GM21390 (cell line): ENCODE data around the gene PRELID2.
"Not testable (repeated sequence)": the region's sequence is repeated elsewhere in the genome, so short reads cannot be mapped to it uniquely, and the experiment has no call there.

Source experiments
- ATAC-seq: cut with Tn5 transposase; IDR thresholded peaks from one replicate; pipeline ENCODE4 v1.9.1; 2021; ENCODE audit not compliant: unreplicated experiment

The PRELID2 gene

DNA sequence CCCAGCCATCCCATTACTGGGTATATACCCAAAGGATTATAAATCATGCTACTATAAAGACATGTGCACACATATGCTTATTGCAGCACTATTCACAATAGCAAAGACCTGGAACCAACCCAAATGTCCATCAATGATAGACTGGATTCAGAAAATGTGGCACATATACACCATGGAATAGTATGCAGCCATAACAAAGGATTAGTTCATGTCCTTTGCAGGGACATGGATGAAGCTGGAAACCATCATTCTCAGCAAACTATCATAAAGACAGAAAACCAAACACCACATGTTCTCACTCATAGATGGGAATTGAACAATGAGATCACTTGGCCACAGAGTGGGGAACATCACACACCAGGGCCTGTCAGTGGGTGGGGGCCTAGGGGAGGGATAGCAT is 36.6 kb downstream of the PRELID2 start:
- ATAC-seq: not testable (repeated sequence)

DNA sequence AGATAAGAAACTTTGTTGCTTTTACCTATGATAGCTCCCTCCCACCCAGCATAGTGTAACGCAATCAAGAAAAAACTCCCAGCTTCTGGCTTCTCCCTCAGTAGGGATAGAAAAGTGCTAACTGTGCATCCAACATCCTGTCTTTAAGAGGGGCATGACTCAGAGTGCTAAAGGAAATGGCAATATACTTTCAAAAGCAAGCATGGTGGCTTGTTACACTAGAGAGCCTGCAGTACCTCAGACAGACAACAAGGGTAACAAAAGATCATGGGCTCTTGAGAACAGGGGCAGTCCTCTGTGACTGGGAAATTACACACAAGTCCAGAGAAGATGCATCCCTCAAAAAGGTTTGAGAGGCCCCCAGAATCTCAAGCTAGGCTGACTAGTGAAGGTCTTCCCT is 37.8 kb downstream of the PRELID2 start:
- no peak for ATAC-seq

DNA sequence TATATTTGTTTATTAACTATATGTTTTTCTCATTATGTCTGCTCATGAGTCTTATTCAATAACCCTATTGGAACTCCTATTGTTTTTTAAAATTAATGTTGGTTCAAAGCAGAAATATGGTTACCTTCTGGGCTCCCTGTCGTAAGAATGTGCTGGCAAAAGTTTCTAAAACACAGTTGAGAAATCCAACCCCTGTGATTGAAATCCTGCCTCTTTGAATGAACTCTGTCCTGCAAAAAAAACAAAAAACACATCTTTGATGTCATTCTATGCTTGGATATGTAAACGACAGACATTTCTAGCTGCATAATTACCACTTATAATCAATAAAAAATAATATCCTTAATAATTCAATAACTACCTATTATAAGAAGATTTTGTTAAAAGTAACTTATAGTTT is 38.8 kb downstream of the PRELID2 start:
- ATAC-seq: no peak

DNA sequence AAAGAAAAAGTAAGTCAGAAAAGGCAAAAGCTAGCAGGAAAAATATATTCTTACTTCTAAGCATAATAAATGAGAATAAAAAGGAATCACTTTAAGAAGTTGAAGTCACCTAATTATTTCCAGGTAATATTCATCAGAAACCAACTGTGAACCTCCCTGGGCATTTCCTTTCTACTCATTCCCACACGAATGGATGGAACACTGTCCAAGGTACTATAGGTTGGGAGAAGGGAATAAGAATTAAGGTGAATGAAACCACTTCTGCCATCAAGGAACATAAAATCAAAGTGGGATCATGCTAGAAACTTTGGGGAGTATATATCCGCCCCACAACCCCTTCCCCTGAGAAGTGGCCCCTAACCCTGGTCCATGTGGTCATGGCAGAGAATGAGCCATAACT is 41.6 kb downstream of the PRELID2 start:
- no peak for ATAC-seq

DNA sequence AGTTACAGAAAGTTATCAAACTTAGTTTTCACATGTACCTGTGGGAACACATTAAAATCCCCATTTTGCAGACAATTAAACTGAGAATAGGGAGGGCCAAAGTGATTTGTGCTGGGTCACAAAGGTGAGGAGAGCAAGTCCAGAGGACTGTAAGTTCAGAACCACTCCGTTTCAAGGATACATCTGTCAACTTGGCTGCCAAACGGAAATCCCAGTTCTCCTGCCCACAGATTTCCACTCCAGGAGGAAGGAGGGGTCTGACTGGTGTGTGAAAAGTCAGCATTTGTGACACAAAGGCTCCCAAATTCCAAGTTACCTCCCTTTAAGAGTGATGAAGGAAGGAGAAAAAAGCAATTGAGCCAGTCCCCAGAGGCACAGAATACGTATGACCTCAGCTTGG is 42.3 kb downstream of the PRELID2 start:
- ATAC-seq: no peak

DNA sequence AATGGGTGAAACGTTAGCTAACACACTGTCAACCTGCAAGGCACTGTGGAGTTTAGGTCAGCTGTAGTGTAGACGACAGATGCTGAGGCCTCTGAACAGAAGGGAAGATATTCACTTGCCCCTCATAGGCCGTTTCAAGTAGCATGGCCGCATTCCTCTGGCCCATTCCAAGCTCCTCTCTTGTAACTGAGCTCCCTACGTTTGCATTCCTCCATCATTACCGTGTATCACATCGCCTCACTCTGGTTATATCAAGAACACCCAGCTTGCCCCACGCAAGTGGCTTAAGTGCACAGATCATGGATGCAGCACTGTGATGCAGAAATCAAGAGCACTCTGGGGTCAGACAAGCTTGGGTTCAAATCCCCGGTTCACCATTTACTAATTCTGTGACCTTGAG is 43.3 kb downstream of the PRELID2 start:
- ATAC-seq: no peak

DNA sequence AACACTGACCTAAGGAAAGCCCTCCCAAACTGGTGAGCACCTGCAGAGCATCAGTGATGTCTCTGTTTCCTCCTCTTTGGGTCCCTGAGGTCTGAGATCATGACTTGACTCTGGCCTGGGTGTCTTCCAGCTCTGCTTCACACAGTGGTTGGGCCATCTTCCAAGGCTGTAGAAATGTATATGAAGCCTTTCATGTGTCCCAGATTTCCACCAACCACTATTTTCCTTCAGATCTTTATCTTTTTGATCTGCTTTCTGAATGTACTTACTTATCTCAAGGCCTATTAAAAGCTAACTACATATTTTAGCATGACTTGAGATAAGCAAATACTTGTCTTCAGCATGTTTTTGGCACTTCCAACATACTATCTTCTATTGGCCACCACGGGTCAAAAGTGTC is 47.1 kb downstream of the PRELID2 start:
- no peak for ATAC-seq

DNA sequence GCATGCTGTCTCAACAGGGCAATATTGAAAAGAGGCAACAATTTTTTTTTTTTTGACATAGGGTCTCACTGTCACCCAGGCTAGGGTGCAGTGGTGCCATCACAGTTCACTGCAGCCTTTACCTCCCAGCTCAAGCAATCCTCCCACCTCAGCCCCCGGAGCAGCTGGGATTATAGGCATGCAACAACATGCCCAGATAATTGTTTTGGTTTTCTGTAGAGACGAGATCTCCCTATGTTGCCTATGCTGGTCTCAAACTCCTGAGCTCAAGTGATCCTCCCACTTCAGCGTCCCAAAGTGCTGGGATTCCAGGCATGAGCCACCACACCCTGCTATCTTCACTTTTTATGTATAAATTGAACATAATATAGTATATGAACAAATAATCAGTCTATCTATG is 47.6 kb downstream of the PRELID2 start:
- no peak for ATAC-seq

DNA sequence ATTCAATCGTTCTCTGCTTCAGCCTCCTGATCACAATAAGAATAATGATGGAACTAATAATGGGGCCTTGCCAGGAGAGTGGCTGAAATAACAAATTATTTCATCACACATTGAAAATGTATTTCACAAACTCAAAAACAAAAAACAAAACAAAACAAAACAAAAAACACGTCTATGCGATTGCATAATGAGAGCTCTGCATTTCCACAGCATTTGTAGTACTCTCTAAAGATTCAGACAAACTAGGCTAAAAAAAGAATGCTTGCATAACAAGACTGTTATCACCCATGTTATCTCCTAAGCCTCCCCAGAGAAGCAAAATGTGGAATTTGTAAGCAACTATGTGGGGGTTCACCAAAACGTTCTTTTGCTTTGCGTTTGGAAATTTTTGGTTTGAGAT is 48.1 kb downstream of the PRELID2 start:
- no peak for ATAC-seq

DNA sequence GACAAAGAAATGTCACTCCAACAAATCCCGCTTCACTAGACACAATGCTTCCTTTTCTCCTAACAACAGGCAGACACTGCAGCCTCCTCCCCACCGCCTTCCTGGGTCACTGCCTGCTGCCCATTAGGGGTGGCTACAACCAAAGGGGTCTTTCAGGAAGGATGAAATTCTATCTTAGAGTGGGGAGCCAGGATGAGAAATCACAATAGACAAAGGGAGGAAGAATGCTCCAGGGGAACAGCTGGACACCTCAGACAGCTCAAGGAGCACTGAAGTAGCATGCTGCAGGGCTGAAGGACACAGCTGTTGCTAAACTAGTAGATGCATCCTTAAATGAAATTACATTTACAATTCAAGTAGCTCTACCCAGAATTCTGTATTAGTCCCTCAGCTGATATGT is 54.2 kb downstream of the PRELID2 start:
- no peak for ATAC-seq

DNA sequence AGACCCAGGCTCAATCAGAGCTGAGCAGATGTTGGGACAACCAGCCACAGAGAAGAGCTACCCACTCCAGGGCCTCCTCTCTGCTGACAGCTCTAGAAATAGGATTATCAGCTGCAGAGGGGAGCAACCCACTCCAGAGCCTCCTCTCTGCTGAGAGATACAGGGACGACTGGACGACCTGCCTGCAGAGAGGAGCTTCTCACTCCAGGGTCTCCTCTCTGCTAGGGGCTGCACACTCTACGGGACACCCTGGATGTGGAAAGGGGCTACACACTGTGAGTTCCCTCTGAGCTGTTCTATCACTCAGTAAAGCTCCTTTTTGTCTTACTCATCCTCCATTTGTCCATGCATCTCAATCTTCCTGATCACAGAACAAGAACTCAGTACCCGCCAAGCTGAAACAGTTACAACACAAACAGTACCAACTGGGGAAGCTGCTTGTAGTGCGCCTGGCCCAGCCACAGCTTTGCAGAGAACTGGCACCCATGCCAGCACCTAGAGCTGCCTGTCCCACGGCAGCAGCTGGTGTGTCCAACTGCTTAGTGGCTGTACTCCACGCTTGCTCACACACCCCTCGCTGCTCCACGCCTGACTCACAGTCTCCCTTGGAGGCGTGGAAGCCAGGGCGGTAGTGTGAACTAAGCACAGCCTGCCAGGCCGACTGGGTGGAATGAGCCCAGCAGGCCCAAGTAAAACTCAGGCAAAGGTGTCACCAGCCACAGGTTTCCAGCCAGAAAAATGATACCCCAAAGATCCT is 56.8 kb downstream of the PRELID2 start:
- ATAC-seq: no peak

DNA sequence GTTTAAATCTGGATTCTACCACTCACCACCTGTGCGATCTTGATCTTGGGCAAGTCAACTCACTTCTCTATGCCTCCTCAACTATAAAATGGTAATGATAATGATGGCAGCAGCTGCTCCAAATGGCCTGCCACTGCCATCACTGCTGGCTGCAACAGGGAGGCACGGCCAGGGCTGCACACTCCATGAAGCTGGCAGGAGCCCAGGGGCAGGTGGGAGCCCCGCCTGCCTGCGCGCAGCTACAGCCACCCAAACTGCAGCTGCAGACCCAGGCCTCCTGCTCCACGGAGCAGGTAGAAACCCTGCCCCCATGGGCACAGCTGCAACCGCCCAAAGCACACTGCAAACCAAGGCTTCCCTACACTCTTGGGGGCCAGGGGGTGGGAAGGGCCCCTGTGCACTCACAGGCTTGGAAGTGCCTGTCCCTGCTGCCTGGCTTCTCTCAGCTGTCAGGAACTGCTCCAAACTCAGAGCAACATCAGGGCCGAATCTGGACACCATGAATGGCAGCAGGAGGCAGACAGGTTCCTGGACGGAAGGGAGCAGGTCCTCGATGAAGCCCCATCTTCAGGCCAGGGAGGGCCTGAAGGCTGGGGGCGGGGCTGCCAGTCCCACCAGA is 57.6 kb downstream of the PRELID2 start:
- ATAC-seq: no peak

DNA sequence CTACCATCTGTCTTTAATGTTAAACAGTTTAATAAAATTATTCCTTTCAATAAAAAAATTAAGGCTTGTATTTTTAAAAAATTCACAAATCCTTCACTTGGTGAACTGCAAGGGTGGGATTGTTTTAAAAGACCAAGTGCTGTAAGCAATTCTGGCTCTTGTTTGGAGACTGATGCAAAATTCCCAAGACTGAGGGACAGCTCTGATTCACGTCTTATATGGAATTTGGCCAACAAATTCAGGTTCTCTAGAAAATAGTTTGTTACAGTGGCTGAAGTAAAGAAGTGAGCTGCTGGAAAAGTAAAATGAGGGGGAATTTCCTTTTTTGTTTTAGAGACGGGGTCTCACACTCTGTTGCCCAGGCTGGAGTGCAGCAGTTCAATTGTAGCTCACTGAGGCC is 58.3 kb downstream of the PRELID2 start:
- ATAC-seq: no peak

DNA sequence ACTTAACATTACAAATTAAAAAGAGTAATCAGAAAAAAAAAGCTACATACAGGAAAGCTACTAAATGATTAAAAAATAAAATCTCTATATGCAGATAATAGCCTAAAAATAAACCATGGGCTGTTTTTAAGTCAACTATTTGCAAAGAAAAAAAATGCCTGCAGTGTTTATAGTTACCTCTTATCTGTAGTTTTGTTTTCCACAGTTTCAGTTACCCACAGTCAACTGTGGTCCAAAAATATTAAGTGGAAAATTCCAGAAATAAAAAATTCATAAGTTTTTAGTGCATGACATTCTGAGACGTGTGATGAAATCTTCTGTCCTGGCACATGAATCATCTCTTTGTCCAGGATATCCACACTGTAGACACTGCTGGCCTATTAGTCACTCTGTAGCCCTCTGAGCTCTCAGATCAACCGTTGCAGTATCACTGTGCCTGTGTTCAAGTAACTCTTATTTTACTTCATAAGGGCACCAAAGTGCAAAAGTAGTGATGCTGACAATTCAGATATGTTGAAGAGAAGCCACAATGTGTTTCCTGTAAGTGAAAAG is 59.2 kb downstream of the PRELID2 start:
- ATAC-seq: no peak

DNA sequence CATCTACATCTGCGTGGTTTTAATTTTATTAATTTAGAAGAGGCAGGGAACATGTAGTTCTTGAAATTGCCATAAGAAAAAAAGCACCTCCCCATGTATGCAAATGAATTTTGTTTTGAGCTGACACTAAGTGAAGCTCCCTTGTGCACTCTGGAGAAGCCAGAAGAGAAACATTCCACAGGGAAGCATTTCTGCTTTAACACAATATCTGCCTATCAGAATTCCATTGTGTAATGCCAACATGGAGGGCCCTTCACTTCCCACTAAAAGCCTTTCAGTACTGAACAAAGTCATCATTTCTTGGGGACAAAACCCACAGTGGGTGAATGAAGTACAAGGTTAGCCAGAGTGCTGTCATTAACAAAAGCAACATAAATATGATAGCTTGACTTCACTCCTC is 59.7 kb downstream of the PRELID2 start:
- ATAC-seq: no peak

DNA sequence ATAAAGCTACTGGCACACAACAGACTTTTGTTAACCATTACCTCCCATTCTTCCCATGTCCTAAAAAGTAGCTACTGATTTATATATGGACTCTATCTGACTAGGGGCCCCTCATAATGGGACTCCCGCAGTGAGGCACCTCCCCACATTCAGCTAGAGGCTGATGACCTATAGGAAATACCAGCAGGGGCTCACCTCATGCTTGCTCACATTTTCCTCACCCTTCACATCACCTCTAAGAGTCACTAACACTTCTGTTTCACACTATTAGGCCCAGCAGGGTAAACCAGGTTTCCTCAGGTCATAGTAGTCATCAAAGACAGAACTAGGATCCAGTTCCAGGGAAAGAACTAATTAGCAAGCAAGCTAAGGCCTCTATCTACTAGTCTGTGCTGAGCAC is 60.7 kb downstream of the PRELID2 start:
- ATAC-seq: no peak

DNA sequence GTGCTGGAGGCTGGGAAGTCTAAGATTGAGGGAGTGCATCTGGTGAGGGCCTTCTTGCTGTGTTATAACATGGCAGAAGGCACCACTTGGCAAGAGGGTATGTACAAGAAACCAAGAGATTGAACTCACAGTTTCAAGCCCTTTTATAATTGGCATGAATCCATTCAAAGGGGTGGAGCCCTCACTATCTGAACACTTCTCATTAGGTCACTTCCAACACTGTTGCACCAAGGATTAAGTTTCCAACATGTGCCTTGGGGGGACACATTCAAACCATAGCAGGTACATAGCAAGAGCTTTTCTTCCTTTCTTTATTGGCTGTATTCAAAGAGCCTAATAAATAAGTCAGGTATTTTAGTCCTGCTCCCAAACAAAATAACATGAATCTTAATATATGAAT is 62.7 kb downstream of the PRELID2 start:
- ATAC-seq: no peak

DNA sequence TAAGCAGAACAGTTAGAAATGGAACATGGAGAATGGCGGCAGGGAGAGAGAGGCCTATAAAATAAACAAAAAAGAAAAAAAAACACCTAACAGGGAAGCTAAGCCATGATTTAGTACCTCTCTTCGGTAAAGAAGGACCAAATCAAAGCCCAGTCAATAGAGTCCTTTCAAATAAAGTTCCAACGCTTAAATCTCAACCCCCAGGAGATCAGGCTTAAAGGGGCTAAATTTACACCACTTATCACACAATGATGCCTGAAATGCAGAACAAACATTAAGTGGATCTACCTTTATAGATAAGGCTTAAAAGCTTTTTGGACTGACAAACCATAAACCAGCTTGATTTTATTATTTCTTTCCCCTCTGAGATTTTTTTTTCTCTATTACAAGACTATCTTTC is 66.3 kb downstream of the PRELID2 start:
- ATAC-seq: no peak

DNA sequence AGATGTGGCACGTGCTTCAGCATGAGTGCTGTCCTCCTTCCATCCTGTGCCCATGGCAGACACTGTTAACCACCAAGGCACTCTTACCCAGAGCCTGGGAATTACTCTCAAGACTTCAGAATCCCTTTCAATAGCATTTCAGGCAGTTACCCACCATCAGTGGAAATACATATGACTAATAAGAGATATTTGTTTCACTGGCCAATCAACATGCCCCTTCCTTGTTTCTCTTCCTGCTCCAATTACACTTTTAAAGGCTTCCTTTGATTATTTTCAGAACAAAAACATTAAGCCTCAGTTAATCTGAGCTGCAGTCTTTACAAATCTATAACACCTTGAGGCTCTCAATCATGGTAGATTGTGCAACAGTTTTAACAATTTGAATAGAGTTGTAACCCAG is 70.8 kb downstream of the PRELID2 start:
- ATAC-seq: no peak

DNA sequence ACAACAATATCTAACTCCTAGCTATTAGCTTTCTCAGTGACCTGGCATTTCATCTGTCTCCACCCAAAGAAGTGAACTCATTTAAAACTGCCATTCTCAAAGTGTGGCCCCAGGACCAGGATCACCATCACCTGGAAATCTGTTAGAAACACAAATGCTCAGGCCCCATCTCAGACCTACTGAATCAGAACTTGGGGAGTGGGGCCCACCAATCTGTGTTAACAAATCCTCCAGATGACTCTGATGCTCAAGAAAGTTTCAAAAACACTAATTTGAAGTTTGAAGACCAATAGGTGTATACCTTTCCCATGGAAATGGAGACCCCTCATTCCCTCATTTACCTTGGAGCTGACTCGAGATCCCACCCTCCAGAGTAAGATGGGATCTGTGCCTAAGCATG is 72.3 kb downstream of the PRELID2 start:
- ATAC-seq: no peak

DNA sequence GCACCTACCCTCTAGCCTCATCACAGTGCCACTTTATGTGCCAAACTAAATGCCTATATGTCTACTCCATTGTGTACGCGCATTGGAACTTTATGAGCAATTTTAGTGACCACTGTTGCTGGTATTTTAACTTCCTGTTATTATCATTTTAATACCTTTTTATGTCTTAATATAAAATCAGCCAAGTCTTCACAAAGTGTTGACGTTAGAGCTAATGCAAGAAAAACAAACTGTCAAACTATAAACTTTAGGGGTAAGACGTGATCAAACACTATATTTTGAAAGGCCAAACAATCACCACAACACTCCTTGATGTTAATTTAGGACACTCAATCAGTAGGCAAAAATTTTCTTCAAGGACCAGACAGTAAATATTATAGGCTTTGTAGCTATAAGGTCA is 73.9 kb downstream of the PRELID2 start:
- no peak for ATAC-seq

DNA sequence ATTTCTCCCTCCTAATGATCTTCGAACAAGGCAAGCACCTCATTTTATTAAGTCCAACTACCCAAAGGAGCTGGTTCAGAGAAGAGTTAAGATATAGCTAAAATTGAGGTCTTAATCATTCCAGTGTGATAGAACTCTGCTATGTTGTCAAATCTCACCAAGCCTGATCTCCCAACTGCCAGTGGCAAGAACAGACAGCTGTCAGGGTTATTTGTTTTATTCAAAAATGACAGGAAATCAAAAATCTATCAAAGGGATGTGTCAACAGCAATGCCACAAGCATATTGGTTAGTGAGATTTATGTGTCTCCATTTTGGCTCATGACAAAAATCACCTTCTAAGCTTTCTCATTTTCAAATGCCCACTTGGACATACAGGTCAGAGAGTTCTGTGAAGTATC is 74.5 kb downstream of the PRELID2 start:
- no peak for ATAC-seq

DNA sequence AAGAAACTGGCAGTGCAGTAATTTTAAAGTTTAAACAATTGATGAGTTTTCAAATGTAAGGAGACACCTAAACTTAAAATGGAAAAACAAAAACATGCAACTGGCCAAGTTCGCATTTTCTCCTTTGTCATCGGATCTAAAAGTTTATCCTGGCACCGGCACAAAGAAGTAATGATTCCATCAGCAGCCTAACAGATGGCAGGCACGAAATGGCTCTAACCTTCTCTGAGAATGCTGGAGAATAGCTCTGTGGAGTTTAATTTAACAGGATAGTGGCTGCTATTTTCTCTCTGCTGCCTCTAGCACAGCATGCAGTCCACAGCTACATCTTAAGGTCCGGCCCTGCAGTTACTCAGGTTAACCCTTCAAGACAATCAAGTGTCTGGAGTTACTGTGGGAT is 82.2 kb downstream of the PRELID2 start:
- no peak for ATAC-seq
